Immature natural killer cell (primary cell): ENCODE results near the gene CNTN1. TPM values are rescaled to one million over a fixed set of nuclear protein-coding genes. Genes with fewer than 3 reads are reported as not detected.

Source experiments
- DNase-seq, 3 donors: peaks; one replicate each; pipeline ENCODE4 v3.0.0; 2022; ENCODE audit warnings: mixed read lengths in 1 of 3
- H3K27ac Mint-ChIP-seq, 6 donors: one replicate each; pipeline ENCODE4 v1.8.0; 2020; ENCODE audit warnings: mixed read lengths in 6 of 6, mild to moderate bottlenecking in 5 of 6, inconsistent platforms in 4 of 6, moderate library complexity in 3 of 6
- H3K27me3 Mint-ChIP-seq, 3 donors: one replicate each; pipeline ENCODE4 v1.8.0; 2020 to 2021; ENCODE audit warnings: low read depth in 3 of 3, mild to moderate bottlenecking in 3 of 3, mixed read lengths in 3 of 3, moderate library complexity in 3 of 3, inconsistent platforms in 1 of 3
- H3K36me3 Mint-ChIP-seq, 3 donors: one replicate each; pipeline ENCODE4 v1.8.0; 2020; ENCODE audit warnings: mixed read lengths in 3 of 3, inconsistent platforms in 2 of 3, mild to moderate bottlenecking in 2 of 3
- H3K4me1 Mint-ChIP-seq, 2 donors: one replicate each; pipeline ENCODE4 v1.8.0; 2020; ENCODE audit warnings: inconsistent platforms in 2 of 2, mild to moderate bottlenecking in 2 of 2, mixed read lengths in 2 of 2, moderate library complexity in 1 of 2
- H3K4me3 Mint-ChIP-seq, 5 donors: one replicate each; pipeline ENCODE4 v1.8.0; 2020; ENCODE audit warnings: mild to moderate bottlenecking in 5 of 5, mixed read lengths in 5 of 5, inconsistent platforms in 3 of 5, moderate library complexity in 3 of 5
- H3K9me3 Mint-ChIP-seq, 6 donors: one replicate each; pipeline ENCODE4 v1.8.0; 2020; ENCODE audit warnings: mild to moderate bottlenecking in 6 of 6, mixed read lengths in 6 of 6, inconsistent platforms in 4 of 6, moderate library complexity in 3 of 6
- polyA plus RNA-seq, 3 donors: library from polyadenylated mRNA; unstranded; fragments of 300-500 nt; fragmentation: Illumina TruSeq; gene quantifications; one replicate each; pipeline ENCODE4 v1.2.3, GENCODE V29; 2021

Gene CNTN1
- polyA plus RNA-seq, 3 donors from 2014 or later: not detected

DNA sequence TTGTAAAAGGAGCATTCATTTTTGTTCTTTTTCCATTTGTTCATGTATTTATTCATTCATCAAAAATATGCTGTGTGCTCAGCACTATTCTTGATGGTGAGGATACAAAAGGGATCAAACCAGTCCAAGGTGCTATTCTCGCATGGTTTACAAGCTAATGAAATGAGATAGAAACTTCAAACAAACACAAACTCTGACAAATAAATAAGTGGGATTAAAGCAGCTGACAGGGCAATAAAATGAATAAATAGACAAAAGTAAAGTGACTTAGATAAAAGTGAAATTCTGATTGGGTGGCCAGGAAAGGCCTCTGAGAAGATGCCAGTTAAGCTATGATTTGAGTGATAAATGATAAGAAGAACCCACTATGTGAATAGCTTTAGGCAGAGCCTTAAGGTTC is 333.9 kb downstream of the CNTN1 start:
- Mint-ChIP-seq H3K9me3 (peaks cover 3 to 18% (median 7%) of the 10 kb centered on the region in 6 donors), H3K4me1 (no peaks in the 10 kb centered on the region), H3K36me3 (no peaks in the 10 kb centered on the region), H3K27ac (no peak overlapping the region), H3K4me3 (no peak overlapping the region), H3K27me3 (peaks cover 0 to 4% (median 0%) of the 10 kb centered on the region in 3 donors)
- no peak for DNase-seq

DNA sequence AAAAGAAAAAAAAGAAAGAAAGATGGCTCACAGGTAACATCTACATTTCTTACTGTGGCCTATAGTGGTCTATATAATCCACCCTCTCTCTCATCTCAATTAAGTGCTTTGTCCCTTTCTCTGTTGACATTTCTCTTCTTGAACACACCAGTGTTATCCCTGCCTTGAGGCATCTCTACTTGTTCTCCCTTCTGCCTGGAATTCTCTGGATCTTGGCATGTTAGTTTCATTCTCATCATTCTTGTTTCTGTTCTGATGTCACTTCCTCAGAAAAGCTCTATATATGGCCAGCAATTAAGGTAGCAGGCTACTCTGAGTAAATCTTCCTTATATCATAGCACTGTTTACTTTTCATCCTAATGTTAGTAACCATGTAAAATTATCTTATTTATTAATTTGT is 340.1 kb downstream of the CNTN1 start:
- no peaks in the 10 kb centered on the region for H3K36me3 Mint-ChIP-seq
- H3K4me1 Mint-ChIP-seq: no peaks in the 10 kb centered on the region
- DNase-seq: no peak
- no peak overlapping the region for H3K4me3 Mint-ChIP-seq
- peaks cover 0 to 1% (median 0%) of the 10 kb centered on the region in 3 donors for H3K27me3 Mint-ChIP-seq
- H3K9me3 Mint-ChIP-seq: peaks cover 0 to 8% (median 4%) of the 10 kb centered on the region in 6 donors
- no peak overlapping the region for H3K27ac Mint-ChIP-seq

DNA sequence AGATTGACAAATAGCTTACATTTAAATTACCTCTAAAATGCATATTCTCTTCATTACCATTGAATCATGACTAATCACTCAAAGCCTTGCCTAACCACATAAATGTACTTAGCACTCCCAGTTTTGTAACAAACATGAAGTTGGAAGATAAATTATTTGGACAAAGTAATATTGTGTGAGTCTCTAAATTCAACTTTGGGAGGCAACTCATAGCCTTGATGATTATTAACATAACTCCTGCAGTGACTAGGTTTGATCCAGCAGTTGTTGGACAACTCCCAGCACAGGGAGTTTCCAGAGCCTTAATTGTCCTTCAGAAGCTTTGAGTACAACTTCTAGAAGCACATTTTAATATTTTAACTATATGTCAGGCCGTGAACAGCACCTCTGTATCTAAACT is 342.4 kb downstream of the CNTN1 start:
- Mint-ChIP-seq H3K4me3 (no peak overlapping the region), H3K9me3 (peaks cover 2 to 15% (median 7%) of the 10 kb centered on the region in 6 donors), H3K36me3 (no peaks in the 10 kb centered on the region), H3K27ac (no peak overlapping the region), H3K27me3 (peaks cover 0 to under 1% (median 0%) of the 10 kb centered on the region in 3 donors), H3K4me1 (no peaks in the 10 kb centered on the region)
- no peak for DNase-seq

DNA sequence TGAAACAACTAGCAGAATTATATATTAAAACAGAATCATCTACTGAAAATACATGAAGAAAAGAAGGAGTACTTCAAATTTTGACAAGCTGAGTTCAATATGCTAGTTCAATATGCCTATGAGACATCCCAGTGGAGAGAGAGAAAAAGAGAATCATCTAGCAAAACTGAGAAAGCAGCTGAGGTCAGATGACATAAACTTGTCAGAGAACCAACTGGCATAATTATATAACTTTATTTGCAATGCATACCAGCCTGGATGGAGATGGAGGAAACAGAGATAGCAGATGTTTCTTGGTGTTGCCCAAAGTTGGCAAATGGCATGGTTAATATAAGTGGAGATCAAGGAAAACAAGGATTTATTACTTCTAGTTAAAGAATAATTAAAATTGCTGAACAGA is 347.2 kb downstream of the CNTN1 start:
- Mint-ChIP-seq H3K27me3 (no peaks in the 10 kb centered on the region), H3K27ac (no peak overlapping the region), H3K9me3 (peaks cover 1 to 16% (median 9%) of the 10 kb centered on the region in 6 donors), H3K4me3 (no peak overlapping the region), H3K36me3 (no peaks in the 10 kb centered on the region), H3K4me1 (no peaks in the 10 kb centered on the region)
- no peak for DNase-seq

DNA sequence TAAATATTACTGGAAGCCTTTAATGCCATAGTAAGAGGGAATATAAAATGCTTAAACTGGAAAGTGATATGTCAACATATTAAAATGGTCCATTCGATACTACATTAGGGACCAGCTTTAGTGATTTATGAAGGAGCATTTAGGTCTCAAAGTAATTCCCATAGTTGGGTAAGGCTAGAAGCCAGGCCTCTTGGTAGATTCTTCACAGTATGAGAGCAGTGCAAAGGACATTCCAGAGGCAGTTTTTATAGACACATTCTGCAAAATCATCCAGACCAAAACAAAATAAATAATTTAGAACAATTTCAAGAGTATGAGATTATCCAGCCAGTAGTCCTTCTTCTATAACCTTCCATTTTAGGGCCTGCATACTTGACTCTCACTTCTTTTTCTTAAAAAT is 353.3 kb downstream of the CNTN1 start:
- Mint-ChIP-seq H3K4me1 (no peaks in the 10 kb centered on the region), H3K9me3 (peaks cover 0 to 4% (median 0%) of the 10 kb centered on the region in 6 donors), H3K27ac (no peak overlapping the region), H3K4me3 (no peak overlapping the region), H3K36me3 (no peaks in the 10 kb centered on the region), H3K27me3 (no peaks in the 10 kb centered on the region)
- DNase-seq: no peak

DNA sequence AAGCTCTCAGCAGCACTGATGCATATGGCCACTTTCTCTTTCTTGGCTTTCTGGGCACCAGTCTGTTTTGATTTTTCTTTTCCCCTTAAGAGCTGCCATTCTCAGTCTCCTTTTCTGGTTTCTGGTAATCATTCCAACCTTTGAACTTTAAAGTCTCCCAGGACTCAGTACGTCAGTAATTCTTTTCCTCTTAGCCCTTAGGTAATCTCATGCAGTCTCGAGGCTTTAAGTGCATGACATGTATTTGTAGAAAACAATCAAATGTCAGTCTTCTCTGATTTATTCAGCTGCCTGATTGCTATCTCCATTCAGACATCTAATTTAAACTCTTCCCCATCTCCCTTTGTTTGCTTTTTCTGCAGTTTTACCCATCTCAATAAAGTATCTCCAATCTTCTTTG is 356.8 kb downstream of the CNTN1 start:
- H3K4me3 Mint-ChIP-seq: no peak overlapping the region
- no peaks in the 10 kb centered on the region for H3K4me1 Mint-ChIP-seq
- H3K27me3 Mint-ChIP-seq: no peaks in the 10 kb centered on the region
- no peak for DNase-seq
- peaks cover 0 to 4% (median 0%) of the 10 kb centered on the region in 6 donors for H3K9me3 Mint-ChIP-seq
- H3K27ac Mint-ChIP-seq: no peak overlapping the region
- H3K36me3 Mint-ChIP-seq: no peaks in the 10 kb centered on the region

DNA sequence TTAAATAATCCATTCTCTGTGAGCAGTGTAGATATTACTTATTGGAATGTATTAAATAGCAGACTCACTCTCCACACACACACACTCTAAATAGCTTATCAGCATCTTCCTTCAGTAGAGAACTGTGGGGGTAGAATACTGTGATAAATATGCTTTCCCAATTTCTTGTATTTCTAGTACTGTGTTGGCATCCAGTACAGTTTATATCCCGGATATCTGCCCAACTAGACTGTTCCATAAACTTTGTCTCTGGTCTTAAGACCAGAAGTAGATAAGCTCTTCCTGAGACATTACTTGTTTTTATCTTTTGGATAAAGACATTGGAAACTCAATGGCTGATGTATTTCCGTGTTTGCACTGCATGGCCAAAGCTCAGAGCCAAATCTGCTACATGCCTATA is 359.7 kb downstream of the CNTN1 start:
- Mint-ChIP-seq H3K27me3 (no peaks in the 10 kb centered on the region), H3K4me1 (no peaks in the 10 kb centered on the region), H3K4me3 (no peak overlapping the region), H3K27ac (no peak overlapping the region), H3K36me3 (no peaks in the 10 kb centered on the region), H3K9me3 (peaks cover 0 to 14% (median 0%) of the 10 kb centered on the region in 6 donors)
- DNase-seq: no peak

DNA sequence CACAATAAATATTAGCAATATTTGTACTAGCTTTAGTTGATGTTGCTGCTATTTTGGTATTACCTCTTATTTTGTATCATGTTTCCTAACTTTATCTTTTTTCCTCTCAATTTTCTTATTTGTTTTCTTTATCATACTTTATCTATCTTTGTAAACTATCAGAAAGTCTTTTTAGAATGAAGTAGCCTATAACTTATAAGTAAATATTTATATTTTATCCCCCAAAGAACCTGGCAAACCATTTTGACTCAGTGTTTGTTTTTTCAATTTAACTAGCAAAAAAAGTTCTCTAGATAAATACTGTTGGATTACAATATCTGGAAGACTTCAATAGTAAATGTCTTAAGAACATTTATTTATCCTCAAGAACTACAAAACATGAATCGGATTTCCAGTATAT is 360.2 kb downstream of the CNTN1 start:
- Mint-ChIP-seq H3K27me3 (no peaks in the 10 kb centered on the region), H3K9me3 (peaks cover 0 to 14% (median 0%) of the 10 kb centered on the region in 6 donors), H3K4me3 (no peak overlapping the region), H3K27ac (no peak overlapping the region), H3K36me3 (no peaks in the 10 kb centered on the region), H3K4me1 (no peaks in the 10 kb centered on the region)
- no peak for DNase-seq

DNA sequence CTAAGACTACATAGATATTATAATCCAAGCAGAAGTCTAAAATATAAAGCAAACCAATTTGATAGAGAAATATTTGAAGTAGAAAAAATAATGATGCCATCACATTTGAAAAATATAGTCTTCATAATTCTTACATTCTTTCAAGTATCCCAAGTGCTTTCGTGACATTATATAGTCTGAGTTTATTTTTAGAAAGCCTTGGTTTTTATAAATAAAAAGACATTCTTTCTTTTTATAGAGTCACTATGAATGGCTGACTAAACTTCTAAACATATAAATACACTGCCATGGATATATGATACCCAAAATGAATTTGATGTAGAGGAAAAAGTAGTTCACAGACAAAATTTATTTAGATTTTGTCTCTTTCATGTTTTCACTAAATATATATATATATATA is 360.8 kb downstream of the CNTN1 start:
- H3K4me1 Mint-ChIP-seq: no peaks in the 10 kb centered on the region
- H3K27ac Mint-ChIP-seq: no peak overlapping the region
- DNase-seq: no peak
- peaks cover 0 to 19% (median 2%) of the 10 kb centered on the region in 6 donors for H3K9me3 Mint-ChIP-seq
- no peaks in the 10 kb centered on the region for H3K27me3 Mint-ChIP-seq
- no peak overlapping the region for H3K4me3 Mint-ChIP-seq
- no peaks in the 10 kb centered on the region for H3K36me3 Mint-ChIP-seq

DNA sequence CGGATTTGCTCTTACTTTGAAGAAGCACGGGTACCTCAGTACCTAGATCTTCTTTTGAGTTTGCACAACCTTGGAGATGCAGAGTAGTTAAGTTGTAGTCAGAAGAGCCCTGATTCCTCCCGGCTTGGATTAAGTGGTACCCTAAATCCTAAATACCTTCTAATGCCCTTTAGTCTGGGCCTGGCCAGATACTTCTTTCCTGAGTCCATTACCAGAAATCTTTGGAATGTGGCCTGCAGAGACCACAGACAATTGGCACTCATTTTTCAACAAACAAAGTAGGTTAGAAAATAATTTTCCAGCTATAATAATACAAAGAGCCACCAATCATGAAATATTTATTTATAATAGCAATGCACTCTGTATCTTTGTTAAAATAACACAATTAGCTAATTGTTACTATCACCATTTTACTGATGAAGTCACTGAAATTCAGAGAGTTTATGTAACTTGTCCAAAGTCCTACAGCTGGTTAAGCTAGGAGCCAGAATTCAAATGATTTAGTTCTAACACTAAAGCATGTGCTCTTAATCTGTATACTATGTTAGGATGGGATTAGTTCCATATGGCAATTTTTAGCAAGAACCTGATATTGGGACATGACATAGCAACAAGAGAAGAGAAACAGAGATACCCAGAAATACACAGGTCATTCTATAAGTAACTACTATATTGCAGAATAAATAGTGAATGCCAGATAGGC is 363.8 kb downstream of the CNTN1 start:
- DNase-seq: no peak
- H3K27me3 Mint-ChIP-seq: no peaks in the 10 kb centered on the region
- no peaks in the 10 kb centered on the region for H3K4me1 Mint-ChIP-seq
- H3K4me3 Mint-ChIP-seq: no peak overlapping the region
- peaks cover 0 to 19% (median 3%) of the 10 kb centered on the region in 6 donors for H3K9me3 Mint-ChIP-seq
- no peak overlapping the region for H3K27ac Mint-ChIP-seq
- no peaks in the 10 kb centered on the region for H3K36me3 Mint-ChIP-seq

DNA sequence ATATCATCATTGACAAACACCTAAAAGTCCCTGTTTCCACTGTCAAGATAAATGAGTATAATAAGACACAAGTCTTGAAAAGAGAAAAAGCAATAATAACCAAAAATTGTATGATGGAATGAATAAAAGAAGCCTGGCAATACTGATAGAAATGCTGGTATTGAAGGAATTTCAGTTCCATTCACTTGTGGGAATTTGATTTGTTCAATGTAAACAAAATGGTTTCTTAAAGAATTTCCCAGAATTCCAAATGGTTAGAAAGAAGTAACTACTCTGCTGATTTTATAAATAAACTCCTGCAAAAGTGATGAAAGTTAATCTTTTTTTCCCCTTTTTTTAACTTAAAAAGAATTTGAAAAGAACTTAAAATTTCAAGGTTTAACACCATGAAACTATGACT is 366.0 kb downstream of the CNTN1 start:
- H3K36me3 Mint-ChIP-seq: no peaks in the 10 kb centered on the region
- peaks cover 0 to 15% (median 5%) of the 10 kb centered on the region in 6 donors for H3K9me3 Mint-ChIP-seq
- no peaks in the 10 kb centered on the region for H3K27me3 Mint-ChIP-seq
- H3K27ac Mint-ChIP-seq: no peak overlapping the region
- H3K4me1 Mint-ChIP-seq: no peaks in the 10 kb centered on the region
- no peak for DNase-seq
- no peak overlapping the region for H3K4me3 Mint-ChIP-seq

DNA sequence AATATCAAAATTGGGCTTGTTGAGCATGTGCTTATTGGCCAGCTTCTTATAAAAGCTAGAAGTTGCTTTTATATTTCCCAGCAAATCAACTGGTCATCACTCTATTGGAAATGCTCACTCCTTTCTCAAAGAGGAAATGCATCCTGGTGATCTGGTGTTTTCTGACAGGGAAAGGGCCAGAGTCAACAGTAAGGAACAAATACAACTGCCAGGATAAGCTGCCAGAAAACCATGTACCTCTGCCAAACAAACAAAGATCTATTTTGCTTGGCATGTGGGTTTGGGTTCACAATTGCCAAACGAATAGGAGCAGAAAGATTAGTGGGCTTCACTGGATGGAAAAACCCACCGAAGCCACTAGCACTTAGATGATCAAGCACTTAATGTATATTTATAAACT is 369.0 kb downstream of the CNTN1 start:
- Mint-ChIP-seq H3K9me3 (peaks cover 3 to 7% (median 5%) of the 10 kb centered on the region in 6 donors), H3K27ac (no peak overlapping the region), H3K27me3 (no peaks in the 10 kb centered on the region), H3K36me3 (no peaks in the 10 kb centered on the region), H3K4me3 (no peak overlapping the region), H3K4me1 (no peaks in the 10 kb centered on the region)
- no peak for DNase-seq

DNA sequence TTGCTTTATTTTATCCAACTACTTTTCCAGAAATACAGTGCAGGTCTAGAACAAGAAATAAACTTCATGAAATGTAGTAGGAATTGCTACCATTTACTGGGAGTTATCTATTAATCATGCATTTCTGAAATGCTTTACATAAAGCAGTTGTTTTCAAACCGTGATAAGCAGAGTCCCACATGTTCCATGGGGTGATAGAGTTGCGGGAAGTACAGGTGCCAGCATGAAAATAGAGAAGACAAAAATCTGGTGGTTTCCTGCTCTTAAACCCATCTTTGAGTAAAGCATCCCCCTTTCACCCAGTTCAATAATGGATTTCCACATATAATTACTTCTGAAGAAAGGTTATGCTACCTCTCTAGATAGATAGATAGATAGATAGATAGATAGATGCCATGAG is 372.2 kb downstream of the CNTN1 start:
- H3K4me3 Mint-ChIP-seq: no peak overlapping the region
- no peak overlapping the region for H3K27ac Mint-ChIP-seq
- H3K36me3 Mint-ChIP-seq: no peaks in the 10 kb centered on the region
- H3K4me1 Mint-ChIP-seq: no peaks in the 10 kb centered on the region
- no peaks in the 10 kb centered on the region for H3K27me3 Mint-ChIP-seq
- H3K9me3 Mint-ChIP-seq: peaks cover 0 to 8% (median 3%) of the 10 kb centered on the region in 6 donors
- no peak for DNase-seq

DNA sequence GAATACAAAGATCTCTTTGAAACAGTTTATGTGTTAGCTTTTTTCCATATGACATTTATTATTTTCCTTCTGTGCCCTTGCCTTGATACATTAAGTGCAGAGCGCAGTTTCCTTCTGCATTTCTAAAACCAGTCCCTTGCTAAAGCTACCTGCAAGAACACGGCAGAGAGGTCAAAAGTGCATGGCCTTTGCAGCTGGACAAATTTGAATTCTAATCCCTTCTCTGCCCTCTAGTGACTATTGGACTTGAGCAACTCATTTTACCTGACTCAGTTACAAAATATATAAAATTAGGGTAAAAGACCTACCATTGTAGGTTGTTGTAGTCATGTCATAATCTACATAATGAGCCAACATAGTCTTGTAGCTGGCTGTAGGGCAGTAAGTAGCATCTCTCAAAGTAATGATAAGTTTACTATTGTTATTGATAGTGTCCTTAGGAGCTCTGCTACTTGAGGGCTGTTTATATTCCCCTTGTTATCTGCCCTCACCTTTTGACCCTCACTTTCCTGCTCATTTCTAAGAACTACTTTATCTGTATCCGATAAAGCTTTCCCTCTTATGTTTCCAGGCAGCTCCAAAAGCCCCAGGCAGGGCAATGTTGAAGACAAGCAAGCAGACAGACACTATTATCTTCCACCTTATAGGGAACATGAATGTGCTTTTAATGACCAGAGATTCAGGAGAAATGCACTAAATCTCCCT is 375.9 kb downstream of the CNTN1 start:
- no peak overlapping the region for H3K27ac Mint-ChIP-seq
- H3K4me1 Mint-ChIP-seq: no peaks in the 10 kb centered on the region
- DNase-seq: no peak
- peaks cover 0 to 1% (median 0%) of the 10 kb centered on the region in 3 donors for H3K27me3 Mint-ChIP-seq
- no peak overlapping the region for H3K4me3 Mint-ChIP-seq
- peaks cover 0 to 13% (median 2%) of the 10 kb centered on the region in 6 donors for H3K9me3 Mint-ChIP-seq
- H3K36me3 Mint-ChIP-seq: no peaks in the 10 kb centered on the region
